Erythroblast (primary cell): ENCODE results near the gene FMN1.

Experiments used
- GATA1 ChIP-seq: IDR thresholded peaks from 2 replicates; pipeline ENCODE4 v1.6.1; 2011; ENCODE audit warnings: low read depth, mild to moderate bottlenecking, control low read depth, low read length, moderate library complexity
- POLR2A ChIP-seq: IDR thresholded peaks from 2 replicates; pipeline ENCODE4 v1.6.1; 2011; ENCODE audit warnings: mild to moderate bottlenecking, low read length

DNA sequence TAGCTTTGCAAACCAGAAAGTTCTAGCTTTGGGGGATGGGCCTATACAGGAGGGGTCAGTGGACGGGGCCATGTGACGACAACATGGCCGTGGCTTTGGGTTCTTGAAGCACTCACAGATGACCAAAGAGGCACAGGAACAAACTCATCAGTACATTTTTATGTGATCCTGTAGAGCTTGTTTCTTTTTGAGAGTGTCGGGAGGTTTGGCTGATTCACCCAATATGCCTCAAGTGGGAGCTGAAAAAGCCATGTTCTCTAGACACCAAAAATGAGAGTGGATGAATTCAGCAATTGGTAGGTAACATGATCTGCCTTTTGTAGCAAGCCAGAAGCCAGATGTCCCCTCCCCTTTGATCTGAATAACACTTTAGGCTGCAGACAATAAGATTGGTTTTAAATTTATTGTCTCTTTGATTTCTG lies 446.6 kb downstream of the FMN1 start:
- TF ChIP-seq POLR2A (no peak), GATA1 (no peak)
